Kidney epithelial cell (primary cell): Measurements from ENCODE around the gene NLRP3. TPM values are rescaled to one million over a fixed set of nuclear protein-coding genes. Genes with fewer than 3 reads are reported as not detected.

Experiments
- DNase-seq: peaks from one replicate; pipeline ENCODE4 v3.0.0-alpha.2; 2010; ENCODE audit warnings: low read depth
- H3K27me3 ChIP-seq: 2 replicates; pipeline ENCODE4 v1.6.0; 2011; ENCODE audit warnings: low read length; ENCODE audit not compliant: control insufficient read depth, insufficient read depth
- H3K36me3 ChIP-seq: 2 replicates; pipeline ENCODE4 v1.5.1; 2011; ENCODE audit warnings: low read length; ENCODE audit not compliant: control insufficient read depth, insufficient read depth
- H3K4me3 ChIP-seq: 2 replicates; pipeline ENCODE4 v1.5.1; 2011; ENCODE audit warnings: low read depth, mild to moderate bottlenecking, control low read depth, low read length
- CTCF ChIP-seq: IDR thresholded peaks from 2 replicates; pipeline ENCODE4 v1.5.1; 2011; ENCODE audit warnings: mild to moderate bottlenecking, moderate library complexity, low read length, control low read depth, inconsistent platforms; ENCODE audit not compliant: insufficient read depth, poor library complexity, severe bottlenecking
- total RNA-seq: library from RNA; depleted of rRNA; stranded (reverse); fragments of >200 nt; gene quantifications from 2 replicates; pipeline ENCODE4 v1.2.3, GENCODE V29; 2015

NLRP3 gene
- total RNA-seq, 1 donor from 2014 or later, result 1.5 TPM

- DNase-seq, result no peak
- Histone ChIP-seq H3K27me3 (no peaks in the 10 kb centered on the region), H3K4me3 (no peak overlapping the region), H3K36me3 (no peaks in the 10 kb centered on the region)
- TF ChIP-seq CTCF, result no peak
Observed at GRCh38 chr1:247445526-247446356, 29.8 kb downstream of the NLRP3 start.

DNA sequence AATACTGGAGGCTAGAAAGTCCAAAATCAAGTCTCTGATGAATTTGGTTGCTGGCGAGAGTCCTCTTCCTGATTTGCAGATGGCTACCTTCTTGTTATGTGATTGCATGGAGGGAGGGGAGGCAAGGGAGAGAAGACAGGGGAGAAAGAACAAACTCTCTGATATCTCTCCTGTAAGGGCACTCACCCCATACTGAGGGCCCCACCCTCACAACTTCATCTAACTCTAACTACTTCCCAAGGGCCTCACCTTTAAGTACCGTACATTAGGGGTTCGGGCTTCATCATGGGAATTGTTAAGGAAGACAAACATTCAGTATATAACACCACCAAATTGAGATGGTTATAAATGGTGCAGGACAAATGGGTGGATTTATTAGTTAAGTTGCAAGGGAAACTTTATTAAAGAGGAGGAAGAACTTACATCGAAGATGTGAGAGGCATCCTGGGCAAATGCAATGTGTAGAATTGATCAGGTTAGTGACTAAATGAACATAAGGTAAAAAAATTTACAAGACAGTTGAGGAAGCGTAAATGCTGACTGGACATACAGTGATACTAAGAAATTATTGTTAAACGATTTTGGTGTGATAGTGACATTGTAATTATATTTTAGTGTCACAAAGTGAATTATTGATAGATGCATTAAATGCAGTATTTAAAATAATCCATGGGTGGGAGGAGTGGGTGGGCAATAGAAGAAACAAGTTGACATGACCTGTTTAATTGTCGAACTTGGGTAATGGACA is 31.4 kb downstream of the NLRP3 start:
- H3K27me3 ChIP-seq, result no peaks in the 10 kb centered on the region
- TF ChIP-seq CTCF, result no peak
- DNase-seq, result no peak
- H3K4me3 ChIP-seq, result no peak overlapping the region
- no peaks in the 10 kb centered on the region for H3K36me3 ChIP-seq

DNA sequence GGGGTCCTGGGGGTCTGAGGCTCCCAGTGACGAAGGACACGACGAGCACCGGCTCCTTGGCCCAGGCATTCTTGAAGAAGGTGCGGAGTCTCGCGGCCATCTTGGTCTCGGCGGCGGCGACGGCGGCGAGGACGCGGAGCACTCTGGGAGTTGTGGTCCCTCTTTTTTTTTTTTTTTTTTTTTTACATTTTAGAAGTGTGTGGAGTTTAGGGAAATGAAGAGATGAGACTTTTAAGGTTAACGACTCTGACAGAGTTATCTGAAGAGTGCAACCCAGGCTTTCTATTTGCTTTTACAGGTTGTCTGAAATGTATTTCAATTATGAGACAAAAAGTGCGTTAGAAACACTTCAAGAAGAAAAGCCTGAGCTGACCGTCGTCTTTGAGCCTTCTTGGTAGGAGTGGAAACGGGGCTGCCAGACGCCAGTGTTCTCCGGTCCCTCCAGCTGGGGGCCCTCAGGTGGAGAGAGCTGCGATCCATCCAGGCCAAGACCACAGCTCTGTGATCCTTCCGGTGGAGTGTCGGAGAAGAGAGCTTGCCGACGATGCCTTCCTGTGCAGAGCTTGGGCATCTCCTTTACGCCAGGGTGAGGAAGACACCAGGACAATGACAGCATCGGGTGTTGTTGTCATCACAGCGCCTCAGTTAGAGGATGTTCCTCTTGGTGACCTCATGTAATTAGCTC is 32.3 kb downstream of the NLRP3 start:
- Histone ChIP-seq H3K27me3 (no peaks in the 10 kb centered on the region), H3K36me3 (no peaks in the 10 kb centered on the region), H3K4me3 (peak overlapping the region; percentile 42)
- no peak for TF ChIP-seq CTCF
- DNase-seq, result peak; percentile 12

DNA sequence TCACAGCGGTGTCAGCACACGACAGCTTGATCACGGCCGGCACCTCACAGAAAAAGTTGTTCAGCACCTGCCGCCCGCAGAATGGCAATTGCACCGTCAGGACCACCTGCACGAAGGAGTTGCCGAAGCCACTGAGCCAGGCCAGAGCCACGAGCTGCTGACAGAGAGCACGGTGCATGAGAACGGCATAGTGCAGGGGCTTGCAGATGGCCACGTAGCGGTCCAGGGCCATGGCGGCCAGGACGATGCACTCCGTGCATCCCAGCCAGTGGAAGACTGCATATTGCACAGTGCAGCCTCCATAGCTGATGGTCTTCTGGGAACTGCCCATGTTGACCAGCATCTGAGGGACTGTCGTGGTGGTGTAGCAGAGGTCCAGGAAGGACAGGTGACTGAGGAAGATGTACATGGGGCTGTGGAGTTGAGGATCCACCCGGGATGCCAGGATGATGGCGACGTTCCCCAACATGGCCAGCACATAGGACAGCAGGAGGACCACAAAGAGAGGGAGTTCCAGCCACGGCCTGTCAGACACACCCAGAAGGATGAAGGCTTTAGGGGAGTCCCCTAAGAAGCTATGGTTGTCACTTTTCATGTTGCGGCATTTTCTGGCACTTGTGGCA is 35.5 kb downstream of the NLRP3 start:
- TF ChIP-seq CTCF, result no peak
- no peak overlapping the region for H3K4me3 ChIP-seq
- H3K36me3 ChIP-seq, result no peaks in the 10 kb centered on the region
- no peak for DNase-seq
- H3K27me3 ChIP-seq, result no peaks in the 10 kb centered on the region

GRCh38 chr1:247452447-247453039 is 36.6 kb downstream of the NLRP3 start:
- TF ChIP-seq CTCF, result no peak
- DNase-seq, result no peak
- Histone ChIP-seq H3K27me3 (no peaks in the 10 kb centered on the region), H3K4me3 (no peak overlapping the region), H3K36me3 (no peaks in the 10 kb centered on the region)
